OCI-LY3 (cell line): ENCODE results near the gene CA11.

ENCODE experiments used
- H2AFZ ChIP-seq: fragments of 200-600, 300-600 bp; shearing (Covaris generic); 2 replicates; pipeline ENCODE4 v1.6.0; 2014; ENCODE audit warnings: antibody characterized with exemption, low read depth, low read length
- H3K27ac ChIP-seq: fragments of 200-600, 300-600 bp; sonication (generic); 2 replicates; pipeline ENCODE4 v1.5.1; 2014; ENCODE audit warnings: mild to moderate bottlenecking, low read length, moderate library complexity, mixed read lengths
- H3K27me3 ChIP-seq: fragments of 200-600, 300-600 bp; sonication (generic); 2 replicates; pipeline ENCODE4 v1.6.1; 2014; ENCODE audit warnings: low read depth, low read length, mixed read lengths
- H3K36me3 ChIP-seq: fragments of 200-600, 300-600 bp; sonication (generic); replicated peaks from 2 replicates; pipeline ENCODE3; 2014; ENCODE audit warnings: low read depth, low read length, mixed read lengths
- H3K4me1 ChIP-seq: fragments of 300-600, 200-600 bp; sonication (generic); 2 replicates; pipeline ENCODE4 v1.6.1; 2014; ENCODE audit warnings: low read length, mixed read lengths
- H3K4me2 ChIP-seq: fragments of 200-600, 300-600 bp; sonication (generic); 2 replicates; pipeline ENCODE4 v1.6.1; 2014; ENCODE audit warnings: low read length, mixed read lengths
- H3K4me3 ChIP-seq: fragments of 300-600, 200-600 bp; sonication (generic); 2 replicates; pipeline ENCODE4 v1.5.1; 2014; ENCODE audit warnings: antibody characterized with exemption, mild to moderate bottlenecking, low read length, moderate library complexity
- H3K79me2 ChIP-seq: fragments of 300-600, 200-600 bp; shearing (Covaris generic); 2 replicates; pipeline ENCODE4 v1.6.1; 2014; ENCODE audit warnings: mild to moderate bottlenecking, low read length, mixed read lengths
- H3K9ac ChIP-seq: fragments of 300-600, 200-600 bp; shearing (Covaris generic); 2 replicates; pipeline ENCODE4 v1.6.0; 2014; ENCODE audit warnings: mild to moderate bottlenecking, low read length, moderate library complexity
- H3K9me3 ChIP-seq: fragments of 200-600, 300-600 bp; shearing (Covaris generic); 2 replicates; pipeline ENCODE4 v1.6.1; 2014; ENCODE audit warnings: low read length, mixed read lengths; ENCODE audit not compliant: insufficient read depth
- H4K20me1 ChIP-seq: fragments of 200-600, 300-600 bp; sonication (generic); 2 replicates; pipeline ENCODE4 v1.6.1; 2016; ENCODE audit warnings: low read length, mixed read lengths; ENCODE audit not compliant: insufficient read depth
- CTCF ChIP-seq: fragments of 200-600, 300-600 bp; sonication (generic); IDR thresholded peaks from 2 replicates; pipeline ENCODE4 v1.5.1; 2014; ENCODE audit warnings: antibody characterized with exemption, low read length, low read depth
- EZH2phosphoT487 ChIP-seq: fragments of 200-600 bp; shearing (Covaris generic); IDR thresholded peaks from 2 replicates; pipeline ENCODE4 v1.6.1; 2018; ENCODE audit warnings: antibody characterized with exemption, mixed run types, low read depth

Gene CA11

GRCh38 chr19:48595833-48596232 lies 50.2 kb downstream of the CA11 start:
- Histone ChIP-seq H3K27me3 (no peaks in the 10 kb centered on the region), H3K4me1 (peaks cover 7% of the 10 kb centered on the region), H3K9ac (no peak overlapping the region), H3K9me3 (no peaks in the 10 kb centered on the region), H2AFZ (no peak overlapping the region), H3K4me3 (no peak overlapping the region), H3K27ac (no peak overlapping the region), H3K36me3 (no peaks in the 10 kb centered on the region), H3K79me2 (no peaks in the 10 kb centered on the region), H3K4me2 (no peak overlapping the region), H4K20me1 (no peaks in the 10 kb centered on the region)
- TF ChIP-seq CTCF, result no peak
- TF ChIP-seq EZH2phosphoT487, result no peak

- Histone ChIP-seq H2AFZ (no peak overlapping the region), H3K27ac (no peak overlapping the region), H3K9me3 (no peaks in the 10 kb centered on the region), H3K36me3 (no peaks in the 10 kb centered on the region), H3K4me1 (peaks cover 7% of the 10 kb centered on the region), H3K27me3 (no peaks in the 10 kb centered on the region), H3K9ac (no peak overlapping the region), H3K4me3 (no peak overlapping the region), H3K4me2 (no peak overlapping the region), H4K20me1 (no peaks in the 10 kb centered on the region), H3K79me2 (no peaks in the 10 kb centered on the region)
- TF ChIP-seq CTCF (no peak), EZH2phosphoT487 (no peak)
Observed at GRCh38 chr19:48595171-48595570, 50.8 kb downstream of the CA11 start.

- H3K9me3 ChIP-seq, result no peaks in the 10 kb centered on the region
- H3K36me3 ChIP-seq, result no peaks in the 10 kb centered on the region
- no peaks in the 10 kb centered on the region for H4K20me1 ChIP-seq
- no peak overlapping the region for H2AFZ ChIP-seq
- no peaks in the 10 kb centered on the region for H3K27me3 ChIP-seq
- peaks cover 5% of the 10 kb centered on the region; the same call in 1 of the 2 replicates for H3K4me1 ChIP-seq
- H3K4me3 ChIP-seq, result no peak overlapping the region
- no peaks in the 10 kb centered on the region for H3K79me2 ChIP-seq
- TF ChIP-seq CTCF, result no peak
- no peak for TF ChIP-seq EZH2phosphoT487
- no peak overlapping the region for H3K27ac ChIP-seq
- H3K4me2 ChIP-seq, result no peak overlapping the region
- H3K9ac ChIP-seq, result no peak overlapping the region
Observed at GRCh38 chr19:48591021-48591420, 55.0 kb downstream of the CA11 start.

GRCh38 chr19:48588670-48589401 lies 57.2 kb downstream of the CA11 start:
- Histone ChIP-seq H3K4me2 (peak overlapping the region; percentile 83), H3K4me3 (peak overlapping the region; percentile 81), H3K79me2 (no peaks in the 10 kb centered on the region), H3K9me3 (no peaks in the 10 kb centered on the region), H3K27me3 (no peaks in the 10 kb centered on the region), H3K9ac (peak overlapping the region; percentile 59), H2AFZ (peak overlapping the region; percentile 79), H3K36me3 (no peaks in the 10 kb centered on the region), H3K4me1 (peaks cover 8% of the 10 kb centered on the region; the same call in 1 of the 2 replicates), H4K20me1 (no peaks in the 10 kb centered on the region), H3K27ac (no peak overlapping the region)
- TF ChIP-seq CTCF (peak; percentile 99), EZH2phosphoT487 (no peak)
